HepG2 (cell line): ENCODE results near the gene ADAM10. TPM values are rescaled to one million over a fixed set of nuclear protein-coding genes. Genes with fewer than 3 reads are reported as not detected.

Experiments used
- ARID5B ChIP-seq: IDR thresholded peaks from 2 replicates; pipeline ENCODE4 v1.4.0; 2020; ENCODE audit warnings: mild to moderate bottlenecking, missing genetic modification reagents
- ELF1 ChIP-seq: sonication (generic); formaldehyde crosslinking; IDR thresholded peaks from 2 replicates; pipeline ENCODE4 v1.4.0; 2020; ENCODE audit warnings: missing genetic modification reagents
- FOSL2 ChIP-seq: sonication (generic); formaldehyde crosslinking; IDR thresholded peaks from 2 replicates; pipeline ENCODE4 v1.4.0; 2020; ENCODE audit warnings: missing genetic modification reagents
- GATAD2A ChIP-seq: IDR thresholded peaks from 2 replicates; pipeline ENCODE4 v1.6.1; 2016
- GPBP1L1 ChIP-seq: sonication (generic); formaldehyde crosslinking; IDR thresholded peaks from 2 replicates; pipeline ENCODE4 v1.5.0; 2020; ENCODE audit warnings: mild to moderate bottlenecking, missing genetic modification reagents
- HES4 ChIP-seq: sonication (generic); formaldehyde crosslinking; IDR thresholded peaks from 2 replicates; pipeline ENCODE4 v1.9.0; 2021; ENCODE audit warnings: mild to moderate bottlenecking, missing genetic modification reagents, borderline replicate concordance
- HNF4A ChIP-seq: sonication (generic); formaldehyde crosslinking; IDR thresholded peaks from 2 replicates; pipeline ENCODE4 v1.4.0; 2020; ENCODE audit warnings: missing genetic modification reagents
- KDM3A ChIP-seq: IDR thresholded peaks from 2 replicates; pipeline ENCODE4 v1.6.1; 2018; ENCODE audit warnings: low read depth, missing compliant biosample characterization
- RARA ChIP-seq: IDR thresholded peaks from 2 replicates; pipeline ENCODE4 v1.6.1; 2016; ENCODE audit warnings: missing genetic modification reagents, missing compliant biosample characterization
- RERE ChIP-seq: IDR thresholded peaks from 2 replicates; pipeline ENCODE4 v1.6.1; 2016; ENCODE audit warnings: low read depth, missing genetic modification reagents, missing compliant biosample characterization
- RXRA ChIP-seq: sonication (generic); formaldehyde crosslinking; IDR thresholded peaks from 2 replicates; pipeline ENCODE4 v1.5.1; 2020; ENCODE audit warnings: missing genetic modification reagents
- SALL1 ChIP-seq: sonication (generic); formaldehyde crosslinking; IDR thresholded peaks from 2 replicates; pipeline ENCODE4 v1.8.0; 2022; ENCODE audit warnings: mild to moderate bottlenecking, missing genetic modification reagents
- SOX5 ChIP-seq: IDR thresholded peaks from 2 replicates; pipeline ENCODE4 v1.6.1; 2016; ENCODE audit warnings: borderline replicate concordance
- TCF7 ChIP-seq: sonication (generic); IDR thresholded peaks from 2 replicates; pipeline ENCODE4 v1.6.1; 2016; ENCODE audit warnings: antibody characterized with exemption, low read depth
- ZFP36 ChIP-seq: fragments of 150-350 bp; IDR thresholded peaks from 2 replicates; pipeline ENCODE4 v1.6.1; 2018; ENCODE audit warnings: borderline replicate concordance, low read length, low read depth; ENCODE audit not compliant: partially characterized antibody
- polyA plus RNA-seq, 8 experiments: library from polyadenylated mRNA; depleted of rRNA in 3 of 8; stranded (reverse) in 7 of 8; unstranded in 1 of 8; fragments of >200 nt; fragmentation: Illumina TruSeq in 4 of 8; extraction: Trizol in 4 of 8; gene quantifications; 2 replicates each; pipeline versions ENCODE4 v1.2.1 to v1.2.3, GENCODE V29; 2011 to 2016; ENCODE audit warnings: low read depth in 4 of 8, missing spikeins in 1 of 8, mixed read lengths in 1 of 8; ENCODE audit not compliant: insufficient read depth in 1 of 8
- total RNA-seq, 5 experiments: library from RNA; depleted of rRNA; stranded (reverse); fragments of >200 nt; fragmentation: Illumina TruSeq; extraction: Trizol; gene quantifications; 2 replicates each; pipeline ENCODE4 v1.2.3, GENCODE V29; 2016; ENCODE audit warnings: low read depth in 1 of 5
- TF ChIP-seq, protein P1 (sequence below): sonication (generic); formaldehyde crosslinking; IDR thresholded peaks from 2 replicates; pipeline ENCODE4 v1.5.0; 2020; ENCODE audit warnings: mild to moderate bottlenecking, missing genetic modification reagents

The ADAM10 gene
- total and polyA plus RNA-seq, 2 of the 13 experiments (the other 11 are each of a cell fraction or from before 2014, with no cell fraction given), result 92.7 to 125 TPM

GRCh38 chr15:58573270-58573669 is 176.2 kb downstream of the ADAM10 start (continued):
- TF ChIP-seq GPBP1L1 (CRISPR knock-in tag), result no peak
- peak; percentile 33; the same call in 1 of the 2 replicates for TF ChIP-seq SALL1 (CRISPR knock-in tag)
- TF ChIP-seq RXRA (CRISPR knock-in tag), result peak; percentile 77; the same call in 1 of the 2 replicates
- TF ChIP-seq TCF7, result 0 out of 2 replicates have a peak, but pooled peaks have one; percentile 25
- peak; percentile 69; the same call in 1 of the 2 replicates for TF ChIP-seq SOX5 (CRISPR knock-in tag)
- no peak for TF ChIP-seq HES4
- peak; percentile 61 for TF ChIP-seq HNF4A
- peak; percentile 80 for TF ChIP-seq ARID5B (CRISPR knock-in tag)
- TF ChIP-seq ELF1, result no peak
- no peak for TF ChIP-seq KDM3A
- TF ChIP-seq ZFP36, result no peak
- peak; percentile 80 for TF ChIP-seq RARA (CRISPR knock-in tag)
- TF ChIP-seq RERE (CRISPR knock-in tag), result no peak
- TF ChIP-seq FOSL2 (CRISPR knock-in tag), result peak; percentile 55; the same call in 1 of the 2 replicates
- TF ChIP-seq, protein P1, sequence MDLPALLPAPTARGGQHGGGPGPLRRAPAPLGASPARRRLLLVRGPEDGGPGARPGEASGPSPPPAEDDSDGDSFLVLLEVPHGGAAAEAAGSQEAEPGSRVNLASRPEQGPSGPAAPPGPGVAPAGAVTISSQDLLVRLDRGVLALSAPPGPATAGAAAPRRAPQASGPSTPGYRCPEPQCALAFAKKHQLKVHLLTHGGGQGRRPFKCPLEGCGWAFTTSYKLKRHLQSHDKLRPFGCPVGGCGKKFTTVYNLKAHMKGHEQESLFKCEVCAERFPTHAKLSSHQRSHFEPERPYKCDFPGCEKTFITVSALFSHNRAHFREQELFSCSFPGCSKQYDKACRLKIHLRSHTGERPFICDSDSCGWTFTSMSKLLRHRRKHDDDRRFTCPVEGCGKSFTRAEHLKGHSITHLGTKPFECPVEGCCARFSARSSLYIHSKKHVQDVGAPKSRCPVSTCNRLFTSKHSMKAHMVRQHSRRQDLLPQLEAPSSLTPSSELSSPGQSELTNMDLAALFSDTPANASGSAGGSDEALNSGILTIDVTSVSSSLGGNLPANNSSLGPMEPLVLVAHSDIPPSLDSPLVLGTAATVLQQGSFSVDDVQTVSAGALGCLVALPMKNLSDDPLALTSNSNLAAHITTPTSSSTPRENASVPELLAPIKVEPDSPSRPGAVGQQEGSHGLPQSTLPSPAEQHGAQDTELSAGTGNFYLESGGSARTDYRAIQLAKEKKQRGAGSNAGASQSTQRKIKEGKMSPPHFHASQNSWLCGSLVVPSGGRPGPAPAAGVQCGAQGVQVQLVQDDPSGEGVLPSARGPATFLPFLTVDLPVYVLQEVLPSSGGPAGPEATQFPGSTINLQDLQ (CRISPR knock-in tag), result 0 out of 2 replicates have a peak, but pooled peaks have one; percentile 38
- peak; percentile 71 for TF ChIP-seq GATAD2A (CRISPR knock-in tag)
